GM21529 (cell line): Measurements from ENCODE around the gene SGSM1.

ENCODE experiments used
- ATAC-seq: cut with Tn5 transposase; IDR thresholded peaks from one replicate; pipeline ENCODE4 v1.9.1; 2021; ENCODE audit not compliant: unreplicated experiment

Gene SGSM1

GRCh38 chr22:24805790-24806662 lies at the start of gene SGSM1:
Gene SGSM1 (plus strand): TSS chr22:24806211. CDS start chr22:24806326, 115 bp downstream.
- ATAC-seq: peak; percentile 64

- no peak for ATAC-seq
Observed at GRCh38 chr22:24758164-24758799, 47.7 kb upstream of the SGSM1 start.

- no peak for ATAC-seq
Observed at GRCh38 chr22:24759765-24760164, 46.2 kb upstream of the SGSM1 start.

GRCh38 chr22:24760708-24761306 lies 45.2 kb upstream of the SGSM1 start:
- ATAC-seq: no peak

GRCh38 chr22:24761888-24762675 lies 43.9 kb upstream of the SGSM1 start:
- no peak for ATAC-seq

- ATAC-seq: no peak
Observed at GRCh38 chr22:24763872-24764485, 42.0 kb upstream of the SGSM1 start.

- ATAC-seq: no peak
Observed at GRCh38 chr22:24765166-24765565, 40.8 kb upstream of the SGSM1 start.

- no peak for ATAC-seq
Observed at GRCh38 chr22:24768537-24769374, 37.3 kb upstream of the SGSM1 start.

GRCh38 chr22:24772493-24773220 lies 33.4 kb upstream of the SGSM1 start:
- no peak for ATAC-seq

GRCh38 chr22:24775769-24776492 lies 30.1 kb upstream of the SGSM1 start:
- ATAC-seq: no peak

GRCh38 chr22:24776525-24776924 lies 29.5 kb upstream of the SGSM1 start:
- ATAC-seq: no peak

- ATAC-seq: no peak
Observed at GRCh38 chr22:24789516-24789915, 16.5 kb upstream of the SGSM1 start.

GRCh38 chr22:24791362-24791761 lies 14.6 kb upstream of the SGSM1 start:
- no peak for ATAC-seq

- ATAC-seq: no peak
Observed at GRCh38 chr22:24796056-24796455, 10.0 kb upstream of the SGSM1 start.

GRCh38 chr22:24796860-24797259 lies 9.2 kb upstream of the SGSM1 start:
- ATAC-seq: no peak

- ATAC-seq: no peak
Observed at GRCh38 chr22:24801901-24802465, 4.0 kb upstream of the SGSM1 start.

GRCh38 chr22:24803064-24803542 lies 2.9 kb upstream of the SGSM1 start:
- no peak for ATAC-seq

- ATAC-seq: no peak
Observed at GRCh38 chr22:24806663-24807001, 621 bp downstream of the SGSM1 start.
